NK-92 (cell line): Measurements from ENCODE around the gene GUCY2C.
"Not testable (repeated sequence)": the region's sequence is repeated elsewhere in the genome, so short reads cannot be mapped to it uniquely, and the experiment has no call there.

Experiments
- DNase-seq: peaks from one replicate; lab custom pipeline; 2025; ENCODE audit not compliant: unreplicated experiment; lab: John Stamatoyannopoulos, UW

The GUCY2C gene

GRCh38 chr12:14696265-14696741, at the start of gene GUCY2C:
GUCY2C (minus strand) TSS chr12:14696599; CDS start chr12:14696448, 151 bp downstream.
- no peak for DNase-seq

DNA sequence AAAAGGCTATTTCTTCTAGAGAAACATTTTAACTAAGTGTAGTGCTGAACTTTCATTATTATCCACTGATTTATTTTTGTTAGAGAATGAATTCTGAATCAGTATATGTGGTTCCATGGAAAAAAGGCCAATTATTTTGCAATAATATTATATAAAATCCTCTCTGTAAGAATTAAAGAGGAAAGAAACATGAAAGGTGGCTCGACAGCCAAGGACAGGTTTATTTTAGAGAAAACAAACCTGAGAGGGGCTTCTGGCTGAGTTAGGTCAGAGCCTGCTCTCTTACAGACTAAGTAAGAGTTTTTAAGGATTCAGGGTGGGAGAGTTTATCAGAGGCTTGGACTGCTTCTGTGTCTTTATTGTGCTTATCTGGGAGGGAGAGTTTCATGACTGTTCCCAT, 46.7 kb upstream of the GUCY2C start:
- DNase-seq, result no peak

DNA sequence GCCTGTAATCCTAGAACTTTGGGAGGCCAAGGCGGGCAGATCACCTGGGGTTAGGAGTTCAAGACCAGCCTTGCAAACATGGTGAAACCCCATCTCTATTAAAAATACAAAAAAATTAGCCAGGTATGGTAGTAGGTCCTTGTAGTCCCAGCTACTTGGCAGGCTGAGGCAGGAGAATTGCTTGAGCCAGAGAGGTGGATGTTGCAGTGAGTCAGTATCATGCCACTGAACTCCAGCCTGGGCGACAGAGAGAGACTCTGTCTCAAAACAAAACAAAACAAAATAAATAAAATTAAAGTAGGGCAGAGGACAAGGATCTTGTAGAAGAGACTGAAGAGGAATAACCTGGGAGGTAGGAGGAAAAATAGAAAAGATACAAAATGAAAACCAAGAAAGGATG, 45.5 kb upstream of the GUCY2C start:
- no peak for DNase-seq

GRCh38 chr12:14741153-14741552, 44.8 kb upstream of the GUCY2C start:
- DNase-seq, result no peak

DNA sequence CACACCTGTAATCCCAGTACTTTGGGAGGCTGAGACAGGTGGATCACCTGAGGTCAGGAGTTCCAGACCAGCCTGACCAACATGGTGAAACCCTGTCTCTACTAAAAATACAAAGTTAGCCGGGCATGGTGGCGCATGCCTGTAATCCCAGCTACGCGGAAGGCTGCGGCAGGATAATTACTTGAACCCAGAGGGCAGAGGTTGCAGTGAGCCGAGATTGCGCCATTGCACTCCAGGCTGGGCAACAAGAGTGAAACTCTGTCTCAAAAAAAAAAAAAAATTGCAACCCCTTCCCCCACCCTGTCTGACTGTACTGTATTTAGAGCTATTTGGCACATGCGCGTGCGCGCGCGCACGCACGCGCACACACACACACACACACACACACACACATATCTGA, 40.0 kb upstream of the GUCY2C start:
- DNase-seq, result not testable (repeated sequence)

- DNase-seq, result no peak
Measured at GRCh38 chr12:14731821-14732220, 35.4 kb upstream of the GUCY2C start.

- DNase-seq, result no peak
Measured at GRCh38 chr12:14729586-14729985, 33.2 kb upstream of the GUCY2C start.

DNA sequence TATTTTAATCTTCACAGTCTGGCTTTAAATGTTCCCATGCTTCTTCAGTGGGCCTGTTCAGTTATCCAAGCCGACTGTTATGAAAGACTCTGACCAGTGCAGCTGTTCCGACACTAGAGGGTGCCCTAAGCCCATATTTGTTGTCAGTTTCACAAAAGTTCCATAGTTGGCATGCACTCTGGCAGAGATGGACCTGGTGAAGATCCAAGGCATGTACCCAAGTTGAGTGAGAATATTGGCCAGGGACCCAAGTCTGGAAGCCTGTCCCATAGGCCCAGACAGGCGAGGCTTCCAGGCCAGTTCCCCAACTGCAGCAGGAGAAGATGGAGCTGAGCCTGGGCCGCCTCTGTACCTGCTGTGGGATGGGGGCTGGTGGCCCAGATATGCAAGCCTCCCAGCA, 27.4 kb upstream of the GUCY2C start:
- DNase-seq, result no peak

GRCh38 chr12:14716848-14717444, 20.5 kb upstream of the GUCY2C start:
- DNase-seq, result no peak

- DNase-seq, result no peak
Measured at GRCh38 chr12:14714437-14714836, 18.0 kb upstream of the GUCY2C start.

GRCh38 chr12:14710632-14711320, 14.4 kb upstream of the GUCY2C start:
- DNase-seq, result no peak

GRCh38 chr12:14701809-14702568, 5.6 kb upstream of the GUCY2C start:
- DNase-seq, result no peak

DNA sequence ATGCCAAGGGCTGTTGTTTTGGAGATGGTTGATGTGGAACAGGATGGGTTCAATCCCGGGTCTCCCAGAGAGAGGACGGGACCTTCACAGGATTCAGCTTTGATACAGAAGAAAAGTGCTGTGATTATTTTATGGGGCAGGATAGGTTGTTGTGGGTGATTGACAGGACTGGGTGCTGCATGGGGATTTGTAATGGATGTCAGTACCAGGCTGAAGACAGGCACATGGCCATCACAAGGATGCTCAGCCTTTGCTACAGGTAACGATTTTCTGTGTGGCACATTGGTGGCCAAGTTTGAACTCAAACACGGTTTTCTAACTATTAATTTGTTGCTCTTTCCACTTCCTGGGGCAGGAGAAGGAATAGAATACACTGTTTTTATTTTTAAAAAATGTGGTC, 4.5 kb upstream of the GUCY2C start:
- no peak for DNase-seq

GRCh38 chr12:14699923-14700322, 3.5 kb upstream of the GUCY2C start:
- DNase-seq, result no peak

- no peak for DNase-seq
Measured at GRCh38 chr12:14698555-14698954, 2.2 kb upstream of the GUCY2C start.

DNA sequence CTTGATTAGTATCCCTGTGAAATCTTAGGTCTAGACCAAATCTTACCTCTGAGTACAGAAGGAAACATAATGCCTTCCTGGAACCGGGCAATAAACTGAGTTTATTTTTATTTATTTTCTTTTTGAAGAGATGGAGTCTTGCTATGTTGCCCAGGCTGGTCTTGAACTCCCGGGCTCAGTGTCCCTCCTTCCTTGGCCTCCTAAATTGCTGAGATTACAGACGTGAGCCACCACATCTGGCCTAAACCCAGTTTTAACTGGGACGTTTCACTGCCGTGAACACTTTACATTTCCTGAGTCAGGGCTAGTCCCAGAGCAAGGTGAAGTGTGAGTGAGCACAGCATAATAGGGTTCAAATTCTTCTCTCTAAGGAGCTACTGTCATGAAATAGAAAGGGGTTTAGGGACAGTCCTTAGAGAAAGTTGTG, 671 bp downstream of the GUCY2C start:
- DNase-seq, result no peak

- DNase-seq, result no peak
Measured at GRCh38 chr12:14694970-14695369, 1.4 kb downstream of the GUCY2C start.

GRCh38 chr12:14694145-14694714, 2.2 kb downstream of the GUCY2C start:
- DNase-seq, result no peak

GRCh38 chr12:14693116-14693515, 3.3 kb downstream of the GUCY2C start:
- DNase-seq, result no peak

- DNase-seq, result no peak
Measured at GRCh38 chr12:14691560-14691959, 4.8 kb downstream of the GUCY2C start.

GRCh38 chr12:14689996-14690395, 6.4 kb downstream of the GUCY2C start:
- DNase-seq, result no peak

DNA sequence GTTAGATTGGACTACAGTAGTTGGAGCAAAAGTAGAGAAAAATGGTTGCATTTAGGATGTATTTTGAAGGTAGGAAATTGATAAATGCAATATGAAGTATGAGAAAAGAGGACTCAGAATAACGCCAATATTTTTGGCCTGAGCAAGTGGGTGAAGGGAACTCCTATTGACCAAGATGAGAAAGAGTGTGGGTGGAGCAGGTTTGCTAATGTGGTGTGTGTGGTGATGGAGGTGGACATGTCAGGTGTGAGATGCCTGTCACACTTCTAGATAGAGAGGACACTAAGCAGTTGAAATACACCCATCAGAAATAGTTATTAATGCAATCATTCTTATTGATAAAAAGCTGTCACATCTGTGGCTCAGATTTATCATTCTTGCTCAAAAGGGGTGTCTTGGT, 7.3 kb downstream of the GUCY2C start:
- DNase-seq, result no peak
